ENCODE data around the gene FBXO7.

DNA sequence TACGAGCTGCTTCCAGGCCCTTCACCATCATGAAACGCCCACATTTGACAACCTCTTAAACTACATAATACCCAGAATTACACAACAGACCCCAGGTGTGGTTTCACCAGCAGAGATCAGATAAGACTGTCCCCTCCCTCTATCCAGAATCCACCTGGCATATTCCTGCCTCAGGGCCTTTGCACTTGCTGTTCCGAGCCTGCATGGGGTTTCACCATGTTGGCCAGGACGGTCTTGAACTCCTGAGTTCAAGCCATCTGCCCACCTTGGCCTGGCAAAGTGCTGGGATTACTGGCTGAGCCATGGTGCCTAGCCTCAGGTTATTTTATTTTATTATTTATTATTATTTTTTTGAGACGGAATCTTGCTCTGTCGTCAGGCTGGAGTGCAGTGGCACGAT, 73.4 kb downstream of the FBXO7 start:
- TF ChIP-seq, protein P1, sequence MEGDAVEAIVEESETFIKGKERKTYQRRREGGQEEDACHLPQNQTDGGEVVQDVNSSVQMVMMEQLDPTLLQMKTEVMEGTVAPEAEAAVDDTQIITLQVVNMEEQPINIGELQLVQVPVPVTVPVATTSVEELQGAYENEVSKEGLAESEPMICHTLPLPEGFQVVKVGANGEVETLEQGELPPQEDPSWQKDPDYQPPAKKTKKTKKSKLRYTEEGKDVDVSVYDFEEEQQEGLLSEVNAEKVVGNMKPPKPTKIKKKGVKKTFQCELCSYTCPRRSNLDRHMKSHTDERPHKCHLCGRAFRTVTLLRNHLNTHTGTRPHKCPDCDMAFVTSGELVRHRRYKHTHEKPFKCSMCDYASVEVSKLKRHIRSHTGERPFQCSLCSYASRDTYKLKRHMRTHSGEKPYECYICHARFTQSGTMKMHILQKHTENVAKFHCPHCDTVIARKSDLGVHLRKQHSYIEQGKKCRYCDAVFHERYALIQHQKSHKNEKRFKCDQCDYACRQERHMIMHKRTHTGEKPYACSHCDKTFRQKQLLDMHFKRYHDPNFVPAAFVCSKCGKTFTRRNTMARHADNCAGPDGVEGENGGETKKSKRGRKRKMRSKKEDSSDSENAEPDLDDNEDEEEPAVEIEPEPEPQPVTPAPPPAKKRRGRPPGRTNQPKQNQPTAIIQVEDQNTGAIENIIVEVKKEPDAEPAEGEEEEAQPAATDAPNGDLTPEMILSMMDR (IDR thresholded peaks at IDR 0.05; ENCODE audit: low read depth, low read length): no peak
- TF ChIP-seq EZH2phosphoT487 (IDR thresholded peaks at IDR 0.05; ENCODE audit: low read depth): no peak

Measured in OCI-LY3 (cell line).